SK-N-SH (cell line): ENCODE data around the gene C1S. TPM values are rescaled to one million over a fixed set of nuclear protein-coding genes. Genes with fewer than 3 reads are reported as not detected.
"Not testable (repeated sequence)": the region's sequence is repeated elsewhere in the genome, so short reads cannot be mapped to it uniquely, and the experiment has no call there.

Experiments
- CTCF ChIA-PET: fragments of 300-600, 350-600 bp; formaldehyde crosslinking; extraction: SDS; loops from one replicate; lab custom pipeline; 2021; lab: Yijun Ruan, JAX
- POLR2A ChIA-PET: fragments of 350-600 bp; sonication (Branson Sonifier 250); formaldehyde crosslinking; extraction: SDS; loops from one replicate; lab custom pipeline; 2020; ENCODE audit warnings: antibody characterized with exemption, inconsistent platforms; lab: Yijun Ruan, JAX
- DNase-seq: peaks from one replicate; pipeline ENCODE4 v3.0.0; 2012
- H2AFZ ChIP-seq: fragments of 200-600 bp; sonication (generic); 2 replicates; pipeline ENCODE4 v1.8.1; 2016; ENCODE audit warnings: antibody characterized with exemption, mild to moderate bottlenecking, low read depth
- H3F3A ChIP-seq: fragments of 200-600 bp; sonication (generic); replicated peaks from 2 replicates; pipeline ENCODE3; 2016; ENCODE audit warnings: antibody characterized with exemption, mild to moderate bottlenecking; ENCODE audit not compliant: insufficient read depth
- H3K27ac ChIP-seq, 2 experiments: fragments of 200-500 bp in 1 of 2; fragments of 200-600 bp in 1 of 2; sonication (Bioruptor generic) in 1 of 2; sonication (generic), shearing (Covaris generic) in 1 of 2; 2 replicates each; pipeline versions ENCODE4 v1.5.1 to v1.6.1; 2014 to 2016; ENCODE audit warnings: low read depth in 2 of 2, inconsistent platforms in 1 of 2, low read length in 1 of 2, mild to moderate bottlenecking in 1 of 2, mixed read lengths in 1 of 2
- H3K27me3 ChIP-seq: fragments of 200-600 bp; sonication (generic), shearing (Covaris generic); 2 replicates; pipeline ENCODE4 v1.6.1; 2016; ENCODE audit warnings: mixed run types; ENCODE audit not compliant: insufficient read depth
- H3K36me3 ChIP-seq, 2 experiments: fragments of 200-500 bp in 1 of 2; fragments of 200-600 bp in 1 of 2; sonication (Bioruptor generic) in 1 of 2; sonication (generic) in 1 of 2; replicated peaks in 1 of 2; 2 replicates each; pipeline versions ENCODE3 to v1.5.1; 2014 to 2016; ENCODE audit warnings: low read length in 1 of 2, mild to moderate bottlenecking in 1 of 2; ENCODE audit not compliant: insufficient read depth in 2 of 2, control insufficient read depth in 1 of 2
- H3K4me1 ChIP-seq, 2 experiments: fragments of 200-500 bp in 1 of 2; fragments of 200-600 bp in 1 of 2; sonication (Bioruptor generic) in 1 of 2; sonication (generic), shearing (Covaris generic) in 1 of 2; 2 replicates each; pipeline versions ENCODE4 v1.5.1 to v1.6.1; 2014 to 2016; ENCODE audit warnings: low read depth in 1 of 2, low read length in 1 of 2, mixed run types in 1 of 2; ENCODE audit not compliant: insufficient read depth in 2 of 2, control insufficient read depth in 1 of 2
- H3K4me2 ChIP-seq: fragments of 200-600 bp; sonication (generic), shearing (Covaris generic); 2 replicates; pipeline ENCODE4 v1.6.1; 2017; ENCODE audit warnings: mixed run types
- H3K4me3 ChIP-seq, 2 experiments: fragments of 200-500 bp in 1 of 2; fragments of 200-600 bp in 1 of 2; sonication (Bioruptor generic) in 1 of 2; sonication (generic), shearing (Covaris generic) in 1 of 2; 2 replicates each; pipeline versions ENCODE4 v1.5.1 to v1.8.1; 2014 to 2016; ENCODE audit warnings: low read depth in 2 of 2, inconsistent platforms in 1 of 2, low read length in 1 of 2, mild to moderate bottlenecking in 1 of 2, mixed read lengths in 1 of 2, moderate library complexity in 1 of 2
- H3K79me2 ChIP-seq: fragments of 200-600 bp; sonication (generic); 2 replicates; pipeline ENCODE4 v1.8.1; 2017; ENCODE audit warnings: mild to moderate bottlenecking; ENCODE audit not compliant: insufficient read depth
- H3K9ac ChIP-seq: fragments of 200-600 bp; sonication (generic); 2 replicates; pipeline ENCODE4 v1.6.1; 2017; ENCODE audit warnings: mixed run types
- H3K9me2 ChIP-seq: fragments of 200-600 bp; sonication (generic); 2 replicates; pipeline ENCODE4 v1.6.1; 2017; ENCODE audit warnings: mixed run types
- H3K9me3 ChIP-seq: fragments of 200-600 bp; sonication (generic); 2 replicates; pipeline ENCODE4 v1.6.1; 2017; ENCODE audit warnings: mixed run types, mild to moderate bottlenecking, moderate library complexity
- H4K20me1 ChIP-seq: fragments of 200-600 bp; sonication (generic); 2 replicates; pipeline ENCODE4 v1.6.1; 2017; ENCODE audit warnings: mild to moderate bottlenecking, mixed run types; ENCODE audit not compliant: insufficient read depth
- ELF1 ChIP-seq: IDR thresholded peaks from 2 replicates; pipeline ENCODE4 v1.4.0; 2012
- EP300 ChIP-seq, 2 experiments: IDR thresholded peaks; 2 replicates each; pipeline versions ENCODE4 v1.4.0 to v1.6.1; 2012; ENCODE audit warnings: borderline replicate concordance in 1 of 2, low read depth in 1 of 2, low read length in 1 of 2
- FOSL2 ChIP-seq: IDR thresholded peaks from 2 replicates; pipeline ENCODE4 v1.4.0; 2012; ENCODE audit warnings: low read depth, mild to moderate bottlenecking, moderate library complexity, borderline replicate concordance
- FOXM1 ChIP-seq: IDR thresholded peaks from 2 replicates; pipeline ENCODE4 v1.4.0; 2012; ENCODE audit warnings: low read depth, mild to moderate bottlenecking
- JUND ChIP-seq: IDR thresholded peaks from 2 replicates; pipeline ENCODE4 v1.4.0; 2012
- MEF2A ChIP-seq: IDR thresholded peaks from 2 replicates; pipeline ENCODE4 v1.4.0; 2012; ENCODE audit warnings: low read depth, borderline replicate concordance
- MXI1 ChIP-seq: IDR thresholded peaks from 2 replicates; pipeline ENCODE4 v1.6.1; 2012; ENCODE audit warnings: mild to moderate bottlenecking, low read depth, low read length, improper control_type of control experiment
- POLR2AphosphoS5 ChIP-seq: IDR thresholded peaks from 2 replicates; pipeline ENCODE4 v1.6.1; 2012; ENCODE audit warnings: low read depth, low read length
- RAD21 ChIP-seq: IDR thresholded peaks from 2 replicates; pipeline ENCODE4 v1.6.1; 2012; ENCODE audit warnings: mild to moderate bottlenecking, low read length
- RXRA ChIP-seq: IDR thresholded peaks from 2 replicates; pipeline ENCODE4 v1.4.0; 2012; ENCODE audit warnings: low read depth, mild to moderate bottlenecking, borderline replicate concordance
- SIN3A ChIP-seq: IDR thresholded peaks from 2 replicates; pipeline ENCODE4 v1.6.1; 2012; ENCODE audit warnings: low read depth, mild to moderate bottlenecking, low read length, moderate library complexity, borderline replicate concordance
- SMC3 ChIP-seq: IDR thresholded peaks from 2 replicates; pipeline ENCODE4 v1.6.1; 2012; ENCODE audit warnings: low read depth, low read length, improper control_type of control experiment
- TAF1 ChIP-seq: IDR thresholded peaks from 2 replicates; pipeline ENCODE4 v1.6.1; 2012; ENCODE audit warnings: low read depth, mild to moderate bottlenecking, low read length, moderate library complexity, borderline replicate concordance
- TEAD4 ChIP-seq: IDR thresholded peaks from 2 replicates; pipeline ENCODE4 v1.4.0; 2012; ENCODE audit warnings: mild to moderate bottlenecking, borderline replicate concordance; ENCODE audit not compliant: insufficient read depth
- USF1 ChIP-seq: IDR thresholded peaks from 2 replicates; pipeline ENCODE4 v1.4.0; 2012; ENCODE audit warnings: low read depth, borderline replicate concordance
- YY1 ChIP-seq: IDR thresholded peaks from 2 replicates; pipeline ENCODE4 v1.4.0; 2012; ENCODE audit warnings: low read depth, mild to moderate bottlenecking
- WGBS: methylation state at CpG from one replicate; pipeline ENCODE4 v1.1.6; 2017; ENCODE audit warnings: low lambda C conversion rate; 5-methylcytosine and 5-hydroxymethylcytosine counted together
- polyA plus RNA-seq, 3 experiments: library from polyadenylated mRNA; depleted of rRNA; stranded (reverse); fragments of >200 nt; gene quantifications; 2 replicates each; pipeline ENCODE4 v1.2.3, GENCODE V29; 2012
- TF ChIP-seq, protein P1 (sequence below): fragments of 150-350 bp; IDR thresholded peaks from 2 replicates; pipeline ENCODE4 v1.6.1; 2016; ENCODE audit warnings: mild to moderate bottlenecking, low read depth, low read length
- TF ChIP-seq, protein P2 (sequence below): IDR thresholded peaks from 2 replicates; pipeline ENCODE4 v1.6.1; 2012; ENCODE audit warnings: mild to moderate bottlenecking, low read depth, low read length, moderate library complexity
- TF ChIP-seq, protein P3 (sequence below): fragments of 200-600 bp; sonication (generic); IDR thresholded peaks from 2 replicates; pipeline ENCODE4 v1.6.1; 2017; ENCODE audit warnings: antibody characterized with exemption, mild to moderate bottlenecking, moderate library complexity
- TF ChIP-seq, protein P4 (sequence below): IDR thresholded peaks from 2 replicates; pipeline ENCODE4; 2012

The C1S gene
- polyA plus RNA-seq, 1 of the 3 experiments (the other 2 are of a cell fraction): 14.5 TPM

GRCh38 chr12:7047306-7047705, 13.2 kb upstream of the C1S start:
- no peak for TF ChIP-seq FOXM1
- TF ChIP-seq, protein P1, sequence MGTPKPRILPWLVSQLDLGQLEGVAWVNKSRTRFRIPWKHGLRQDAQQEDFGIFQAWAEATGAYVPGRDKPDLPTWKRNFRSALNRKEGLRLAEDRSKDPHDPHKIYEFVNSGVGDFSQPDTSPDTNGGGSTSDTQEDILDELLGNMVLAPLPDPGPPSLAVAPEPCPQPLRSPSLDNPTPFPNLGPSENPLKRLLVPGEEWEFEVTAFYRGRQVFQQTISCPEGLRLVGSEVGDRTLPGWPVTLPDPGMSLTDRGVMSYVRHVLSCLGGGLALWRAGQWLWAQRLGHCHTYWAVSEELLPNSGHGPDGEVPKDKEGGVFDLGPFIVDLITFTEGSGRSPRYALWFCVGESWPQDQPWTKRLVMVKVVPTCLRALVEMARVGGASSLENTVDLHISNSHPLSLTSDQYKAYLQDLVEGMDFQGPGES: no peak
- no peak for TF ChIP-seq USF1
- TF ChIP-seq ELF1: no peak
- TF ChIP-seq JUND: no peak
- no peak for TF ChIP-seq POLR2AphosphoS5
- TF ChIP-seq MXI1: no peak
- no peak for TF ChIP-seq EP300 (IDR thresholded peaks at IDR 0.05; ENCODE audit: borderline replicate concordance in 1 of 2, low read depth in 1 of 2, low read length in 1 of 2)
- TF ChIP-seq RAD21: no peak
- TF ChIP-seq, protein P2, sequence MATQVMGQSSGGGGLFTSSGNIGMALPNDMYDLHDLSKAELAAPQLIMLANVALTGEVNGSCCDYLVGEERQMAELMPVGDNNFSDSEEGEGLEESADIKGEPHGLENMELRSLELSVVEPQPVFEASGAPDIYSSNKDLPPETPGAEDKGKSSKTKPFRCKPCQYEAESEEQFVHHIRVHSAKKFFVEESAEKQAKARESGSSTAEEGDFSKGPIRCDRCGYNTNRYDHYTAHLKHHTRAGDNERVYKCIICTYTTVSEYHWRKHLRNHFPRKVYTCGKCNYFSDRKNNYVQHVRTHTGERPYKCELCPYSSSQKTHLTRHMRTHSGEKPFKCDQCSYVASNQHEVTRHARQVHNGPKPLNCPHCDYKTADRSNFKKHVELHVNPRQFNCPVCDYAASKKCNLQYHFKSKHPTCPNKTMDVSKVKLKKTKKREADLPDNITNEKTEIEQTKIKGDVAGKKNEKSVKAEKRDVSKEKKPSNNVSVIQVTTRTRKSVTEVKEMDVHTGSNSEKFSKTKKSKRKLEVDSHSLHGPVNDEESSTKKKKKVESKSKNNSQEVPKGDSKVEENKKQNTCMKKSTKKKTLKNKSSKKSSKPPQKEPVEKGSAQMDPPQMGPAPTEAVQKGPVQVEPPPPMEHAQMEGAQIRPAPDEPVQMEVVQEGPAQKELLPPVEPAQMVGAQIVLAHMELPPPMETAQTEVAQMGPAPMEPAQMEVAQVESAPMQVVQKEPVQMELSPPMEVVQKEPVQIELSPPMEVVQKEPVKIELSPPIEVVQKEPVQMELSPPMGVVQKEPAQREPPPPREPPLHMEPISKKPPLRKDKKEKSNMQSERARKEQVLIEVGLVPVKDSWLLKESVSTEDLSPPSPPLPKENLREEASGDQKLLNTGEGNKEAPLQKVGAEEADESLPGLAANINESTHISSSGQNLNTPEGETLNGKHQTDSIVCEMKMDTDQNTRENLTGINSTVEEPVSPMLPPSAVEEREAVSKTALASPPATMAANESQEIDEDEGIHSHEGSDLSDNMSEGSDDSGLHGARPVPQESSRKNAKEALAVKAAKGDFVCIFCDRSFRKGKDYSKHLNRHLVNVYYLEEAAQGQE: no peak
- no peak for TF ChIP-seq SIN3A
- no peak for TF ChIP-seq TAF1
- TF ChIP-seq FOSL2: no peak
- TF ChIP-seq, protein P3, sequence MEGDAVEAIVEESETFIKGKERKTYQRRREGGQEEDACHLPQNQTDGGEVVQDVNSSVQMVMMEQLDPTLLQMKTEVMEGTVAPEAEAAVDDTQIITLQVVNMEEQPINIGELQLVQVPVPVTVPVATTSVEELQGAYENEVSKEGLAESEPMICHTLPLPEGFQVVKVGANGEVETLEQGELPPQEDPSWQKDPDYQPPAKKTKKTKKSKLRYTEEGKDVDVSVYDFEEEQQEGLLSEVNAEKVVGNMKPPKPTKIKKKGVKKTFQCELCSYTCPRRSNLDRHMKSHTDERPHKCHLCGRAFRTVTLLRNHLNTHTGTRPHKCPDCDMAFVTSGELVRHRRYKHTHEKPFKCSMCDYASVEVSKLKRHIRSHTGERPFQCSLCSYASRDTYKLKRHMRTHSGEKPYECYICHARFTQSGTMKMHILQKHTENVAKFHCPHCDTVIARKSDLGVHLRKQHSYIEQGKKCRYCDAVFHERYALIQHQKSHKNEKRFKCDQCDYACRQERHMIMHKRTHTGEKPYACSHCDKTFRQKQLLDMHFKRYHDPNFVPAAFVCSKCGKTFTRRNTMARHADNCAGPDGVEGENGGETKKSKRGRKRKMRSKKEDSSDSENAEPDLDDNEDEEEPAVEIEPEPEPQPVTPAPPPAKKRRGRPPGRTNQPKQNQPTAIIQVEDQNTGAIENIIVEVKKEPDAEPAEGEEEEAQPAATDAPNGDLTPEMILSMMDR: no peak
- TF ChIP-seq TEAD4: no peak
- TF ChIP-seq SMC3: no peak
- no peak for TF ChIP-seq MEF2A
- no peak for TF ChIP-seq YY1
- TF ChIP-seq, protein P4, sequence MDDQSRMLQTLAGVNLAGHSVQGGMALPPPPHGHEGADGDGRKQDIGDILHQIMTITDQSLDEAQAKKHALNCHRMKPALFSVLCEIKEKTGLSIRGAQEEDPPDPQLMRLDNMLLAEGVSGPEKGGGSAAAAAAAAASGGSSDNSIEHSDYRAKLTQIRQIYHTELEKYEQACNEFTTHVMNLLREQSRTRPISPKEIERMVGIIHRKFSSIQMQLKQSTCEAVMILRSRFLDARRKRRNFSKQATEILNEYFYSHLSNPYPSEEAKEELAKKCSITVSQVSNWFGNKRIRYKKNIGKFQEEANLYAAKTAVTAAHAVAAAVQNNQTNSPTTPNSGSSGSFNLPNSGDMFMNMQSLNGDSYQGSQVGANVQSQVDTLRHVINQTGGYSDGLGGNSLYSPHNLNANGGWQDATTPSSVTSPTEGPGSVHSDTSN: no peak
- TF ChIP-seq RXRA: no peak
- Histone ChIP-seq H3K27ac (no peak overlapping the region), H3K36me3 (no peaks in the 10 kb centered on the region), H3F3A (no peaks in the 10 kb centered on the region), H3K4me3 (no peak overlapping the region), H3K4me2 (no peak overlapping the region), H3K79me2 (no peaks in the 10 kb centered on the region), H3K9me2 (no peaks in the 10 kb centered on the region), H2AFZ (no peak overlapping the region), H3K27me3 (no peaks in the 10 kb centered on the region), H3K9me3 (no peaks in the 10 kb centered on the region), H3K9ac (no peak overlapping the region), H4K20me1 (no peaks in the 10 kb centered on the region), H3K4me1 (no peaks in the 10 kb centered on the region)
- 65% methylated on average over 5 of the region's 5 CpGs for WGBS
- no peak for DNase-seq
- CTCF ChIA-PET: no interaction called here
- POLR2A ChIA-PET: no interaction called here

DNA sequence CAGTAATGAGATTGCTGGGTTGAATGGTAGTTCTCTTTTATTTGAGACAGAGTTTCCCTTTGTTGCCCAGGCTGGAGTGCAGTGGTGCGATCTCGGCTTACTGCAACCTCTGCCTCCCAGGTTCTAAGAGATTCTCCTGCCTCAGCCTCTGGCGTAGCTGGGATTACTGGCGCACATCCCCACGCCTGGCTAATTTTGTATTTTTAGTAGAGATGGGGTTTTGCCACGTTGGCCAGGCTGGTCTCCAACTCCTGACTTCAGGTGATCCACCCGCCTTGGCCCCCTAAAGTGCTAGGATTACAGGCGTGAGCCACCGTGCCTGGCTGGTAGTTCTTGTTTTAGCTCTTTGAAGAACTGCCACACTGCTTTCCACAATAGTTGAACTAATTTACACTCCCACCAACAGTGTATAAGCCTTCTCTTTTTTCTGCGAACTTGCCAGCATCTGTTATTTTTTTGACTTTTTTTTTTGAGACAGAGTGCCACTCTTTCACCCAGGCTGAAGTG, 11.0 kb upstream of the C1S start:
- H3K4me1 ChIP-seq, DNase-seq, H3K36me3 ChIP-seq, H3K4me3 ChIP-seq, H2AFZ ChIP-seq, H3K27ac ChIP-seq, POLR2A ChIA-PET, H3K9me3 ChIP-seq, H4K20me1 ChIP-seq, H3K9ac ChIP-seq, H3K79me2 ChIP-seq, H3K9me2 ChIP-seq, H3F3A ChIP-seq, H3K4me2 ChIP-seq: not testable (repeated sequence)
- 65% methylated on average over 10 of the region's 10 CpGs for WGBS
- CTCF ChIA-PET: interaction anchor here (1.2 to 1.7 kb wide), 3 partner anchors 42 to 64 kb away, joined by 4 read pairs; no protein-coding TSS in a partner anchor
- H3K27me3 ChIP-seq: peaks cover 12% of the 10 kb centered on the region
